GM11168 (cell line): ENCODE results near the gene GRIK2.

Experiments used
- in situ Hi-C: fragments of 300-500 bp; cut with MboI; formaldehyde crosslinking; loops from one replicate; pipeline ENCODE4 v1.12.0; 2022; ENCODE audit warnings: low sequenced_read_pairs; ENCODE audit not compliant: unreplicated experiment

GRIK2 gene

DNA sequence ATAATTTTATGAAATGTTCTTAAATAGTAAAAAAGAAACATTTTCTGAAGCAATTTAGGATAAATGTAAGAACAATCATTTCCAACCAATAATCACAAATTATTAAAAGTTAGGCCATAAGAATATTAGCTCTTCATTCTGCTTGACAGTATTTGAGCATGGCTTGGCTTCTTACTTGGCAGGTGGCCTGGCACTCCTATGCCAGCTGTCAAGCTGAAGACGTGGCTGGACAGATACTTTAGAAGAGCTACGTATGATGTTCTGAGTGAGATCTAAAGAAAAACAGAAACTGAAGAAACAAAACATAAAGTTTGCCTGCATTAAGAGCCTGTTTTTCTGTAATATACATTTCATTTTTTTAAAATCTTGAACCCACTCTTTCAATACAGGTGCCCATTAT, 438.9 kb downstream of the GRIK2 start:
- in situ Hi-C loops: no loop called here

DNA sequence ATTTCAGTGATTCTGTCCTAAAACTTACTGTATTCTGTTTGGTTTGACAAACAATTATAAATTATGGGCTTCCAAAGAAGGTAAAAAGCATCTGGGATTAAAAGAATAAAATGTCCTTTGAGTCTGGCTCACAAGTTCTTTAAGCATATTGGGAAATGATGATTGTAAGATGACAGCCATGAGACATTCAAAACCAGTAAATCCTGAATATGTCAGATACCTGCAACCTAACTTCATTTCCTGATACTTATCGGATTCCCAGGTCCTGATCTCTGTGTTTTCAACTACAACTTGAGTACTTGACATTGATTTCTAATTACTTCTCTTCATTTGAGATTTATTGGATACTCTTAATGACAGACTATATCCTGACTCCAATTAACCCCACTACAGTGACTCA, 446.6 kb downstream of the GRIK2 start:
- in situ Hi-C loops: no loop called here

DNA sequence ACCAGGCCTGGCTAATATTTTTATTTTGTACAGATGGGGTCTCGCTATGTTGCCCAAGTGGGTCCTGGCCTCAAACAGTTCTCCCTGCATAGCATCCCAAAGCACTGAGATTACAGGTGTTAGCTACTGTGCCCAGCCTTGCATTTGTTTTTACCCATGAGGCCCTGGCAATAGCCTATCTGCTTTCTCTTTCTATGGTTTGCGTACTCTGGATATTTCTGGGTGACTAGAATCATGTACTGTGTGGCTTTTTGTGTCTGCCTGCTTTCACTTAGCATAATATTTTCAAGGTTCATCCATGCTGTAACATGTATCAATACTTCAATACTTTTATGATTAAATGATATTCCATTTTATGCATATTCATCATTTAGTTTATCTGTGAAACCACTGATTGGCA, 451.7 kb downstream of the GRIK2 start:
- in situ Hi-C loops: no loop called here

DNA sequence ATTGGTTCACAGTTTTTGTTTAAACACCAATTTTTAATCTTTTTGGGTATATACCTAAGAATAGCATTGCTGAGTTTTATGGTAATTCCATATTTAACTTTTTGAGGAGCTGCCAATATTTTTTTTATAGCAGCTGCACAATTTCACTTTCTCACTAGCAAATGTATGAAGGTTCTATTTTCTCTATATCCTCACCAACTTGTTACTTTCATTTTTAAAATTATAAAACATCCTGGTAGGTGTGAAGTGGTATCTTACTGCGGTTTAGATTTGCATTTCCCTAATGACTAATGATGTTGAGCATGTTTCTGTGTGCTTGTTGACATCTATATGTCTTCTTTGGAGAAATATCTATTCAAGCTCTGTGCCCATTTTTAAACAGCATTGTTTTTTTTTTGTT, 452.1 kb downstream of the GRIK2 start:
- in situ Hi-C loops: no loop called here

DNA sequence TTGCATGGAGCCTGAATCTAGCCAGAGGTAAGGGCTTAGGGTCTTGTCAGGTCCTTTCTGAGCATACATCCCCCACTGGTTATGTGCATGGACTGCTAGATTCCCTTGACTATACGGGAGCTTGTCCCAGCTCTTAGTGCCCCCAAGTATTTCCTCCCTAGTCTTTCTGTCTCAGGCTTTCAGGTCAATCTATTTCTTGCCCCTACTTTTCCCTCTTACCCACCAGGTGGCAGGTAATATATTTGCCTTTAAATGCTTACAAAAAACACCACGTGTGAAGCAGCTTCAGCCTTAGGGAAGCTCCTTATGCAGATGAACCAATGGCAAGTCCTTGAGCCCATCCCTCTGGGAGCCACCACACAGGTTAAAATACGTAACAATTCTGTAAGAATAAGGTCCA, 454.2 kb downstream of the GRIK2 start:
- in situ Hi-C loops: no loop called here

DNA sequence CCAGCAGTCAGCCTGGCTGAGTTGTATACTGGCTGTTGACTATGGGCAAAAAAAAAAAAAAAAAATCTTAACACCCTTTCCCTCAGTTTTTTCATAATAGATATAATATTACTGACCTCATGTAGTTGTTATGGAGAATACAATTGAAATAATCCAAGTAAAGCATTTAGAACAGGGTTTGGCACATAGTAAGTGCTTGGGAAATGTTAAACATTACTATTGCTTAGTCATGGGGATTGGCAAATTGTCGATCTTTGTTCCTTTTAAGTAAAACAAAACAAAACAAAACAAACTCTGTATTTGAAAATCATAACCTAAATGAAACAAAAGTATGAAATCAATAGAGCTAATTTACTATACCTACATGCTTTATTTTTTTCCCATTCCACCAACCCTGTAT, 458.4 kb downstream of the GRIK2 start:
- in situ Hi-C loops: no loop called here

DNA sequence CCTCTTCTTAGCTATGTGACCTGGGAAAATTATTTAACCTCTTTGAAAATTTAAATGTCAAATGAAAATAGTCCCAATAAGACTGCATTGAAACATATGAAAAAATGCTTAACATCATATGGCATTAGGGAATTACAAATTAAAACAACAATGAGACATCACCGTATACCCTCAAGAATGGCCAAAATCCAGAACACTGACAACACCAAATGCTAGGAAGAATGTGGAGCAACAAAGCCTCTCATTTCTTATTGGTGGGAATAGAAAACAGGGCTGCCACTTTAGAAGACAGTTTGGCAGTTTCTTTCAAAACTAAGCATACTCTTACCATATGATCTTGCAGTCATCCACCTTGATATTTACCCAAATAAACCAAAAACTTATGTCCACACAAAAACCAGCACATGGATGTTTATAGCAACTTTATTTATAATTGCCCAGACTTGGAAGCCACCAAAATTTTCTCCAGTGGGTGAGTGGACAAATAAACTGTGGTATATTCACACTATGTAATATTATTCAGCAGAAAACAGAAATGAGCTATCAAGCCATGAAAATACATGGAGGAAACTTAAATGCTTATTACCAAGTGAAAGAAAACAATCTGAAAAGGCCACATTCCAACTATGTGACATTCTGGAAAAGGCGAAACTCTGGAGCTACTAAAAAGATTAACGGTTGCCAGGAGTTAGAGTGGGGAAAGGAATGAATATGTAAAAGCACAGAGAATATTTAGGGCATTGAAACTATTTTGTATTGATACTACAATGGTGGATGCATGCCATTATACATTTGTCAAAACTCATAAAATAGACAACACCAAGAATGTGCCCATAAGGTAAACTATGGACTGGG, 459.9 kb downstream of the GRIK2 start:
- in situ Hi-C loops: no loop called here

DNA sequence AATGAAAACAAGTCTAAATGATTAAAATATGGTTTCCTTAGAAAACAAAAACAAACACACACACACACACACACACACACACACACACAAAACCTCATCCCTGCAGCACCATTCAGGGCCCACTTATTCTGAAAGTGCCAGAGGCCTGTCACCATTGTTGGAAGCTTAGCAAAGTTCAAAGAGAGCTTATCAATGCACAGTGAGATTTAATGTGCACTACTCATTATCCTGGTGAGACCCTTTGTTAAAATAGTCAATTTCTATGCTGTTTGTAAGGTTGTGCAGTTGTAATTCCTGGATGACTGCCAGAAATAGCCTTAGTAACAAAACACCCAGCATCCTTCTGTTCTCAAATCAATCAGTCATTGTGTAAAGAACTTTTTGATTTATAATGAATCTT, 482.9 kb downstream of the GRIK2 start:
- in situ Hi-C loops: no loop called here

DNA sequence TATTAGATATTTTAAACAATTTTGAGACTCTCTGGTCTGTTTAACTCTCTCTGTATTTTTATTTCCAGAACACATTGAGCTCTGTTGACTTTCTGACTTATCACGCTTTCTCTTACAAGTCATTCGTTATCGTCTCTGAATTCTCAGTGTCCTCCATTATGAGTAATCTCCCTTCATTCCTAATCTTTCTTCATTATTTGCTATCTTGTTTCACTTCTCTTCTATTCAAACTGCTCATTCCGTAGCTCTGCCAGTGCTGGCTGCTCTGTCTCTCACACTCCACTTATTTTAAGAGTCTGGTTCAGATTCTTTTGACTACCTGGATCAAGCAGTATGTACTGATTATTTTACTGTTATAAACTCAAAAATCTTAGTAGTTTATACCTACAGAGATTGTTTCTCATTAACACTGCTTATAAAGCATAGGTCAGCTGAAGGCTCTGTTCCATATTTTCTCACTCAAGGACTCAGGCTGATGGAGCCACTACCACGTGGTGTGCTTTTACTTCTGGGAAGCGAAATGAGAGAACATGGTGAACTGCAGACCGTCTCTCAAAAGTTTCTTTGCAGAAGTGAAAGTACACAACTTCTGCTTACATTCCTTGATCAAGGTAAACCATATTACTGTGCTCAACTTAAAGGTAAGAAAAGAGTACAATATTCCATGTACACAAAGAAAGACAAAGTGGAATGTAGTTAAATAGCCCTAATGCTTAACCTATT, 485.2 kb downstream of the GRIK2 start:
- in situ Hi-C loops: no loop called here

DNA sequence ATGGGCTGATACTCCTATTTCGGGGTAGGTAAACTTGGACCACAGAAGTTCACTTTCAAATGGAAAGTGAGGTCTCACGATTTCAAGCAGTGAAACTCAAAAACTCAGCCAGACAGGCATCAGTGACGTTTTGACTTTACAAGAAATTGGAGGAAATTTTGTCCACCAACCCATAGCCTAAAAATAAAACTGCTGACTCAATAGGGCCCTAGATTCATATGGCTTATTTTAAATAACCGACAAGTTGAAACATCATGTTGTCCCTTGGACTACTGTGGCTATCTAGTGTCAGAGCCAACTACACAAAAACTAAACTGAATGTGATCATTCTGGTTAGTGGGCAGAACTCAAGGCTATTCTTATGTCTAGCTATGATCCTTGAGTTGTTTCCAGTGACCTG, 486.3 kb downstream of the GRIK2 start:
- in situ Hi-C loops: no loop called here

DNA sequence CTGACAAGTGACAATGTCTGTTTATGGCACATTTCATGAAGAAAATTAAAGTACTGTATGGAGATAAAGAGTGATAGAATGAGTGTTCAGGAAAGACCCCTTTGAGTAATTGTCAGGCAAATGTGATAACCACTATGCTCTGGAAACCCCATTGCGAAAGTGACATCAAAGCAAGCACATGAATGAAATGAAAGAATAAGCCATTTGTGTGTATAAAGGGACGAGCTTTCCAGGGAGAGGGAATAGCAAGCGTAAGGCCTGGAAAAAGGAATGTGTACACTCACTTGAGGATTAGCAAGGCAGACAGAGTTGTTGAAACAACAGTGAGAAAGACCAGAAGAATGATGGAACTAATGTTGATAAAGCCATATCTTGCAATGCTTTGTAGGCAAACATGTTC, 490.0 kb downstream of the GRIK2 start:
- in situ Hi-C loops: no loop called here

DNA sequence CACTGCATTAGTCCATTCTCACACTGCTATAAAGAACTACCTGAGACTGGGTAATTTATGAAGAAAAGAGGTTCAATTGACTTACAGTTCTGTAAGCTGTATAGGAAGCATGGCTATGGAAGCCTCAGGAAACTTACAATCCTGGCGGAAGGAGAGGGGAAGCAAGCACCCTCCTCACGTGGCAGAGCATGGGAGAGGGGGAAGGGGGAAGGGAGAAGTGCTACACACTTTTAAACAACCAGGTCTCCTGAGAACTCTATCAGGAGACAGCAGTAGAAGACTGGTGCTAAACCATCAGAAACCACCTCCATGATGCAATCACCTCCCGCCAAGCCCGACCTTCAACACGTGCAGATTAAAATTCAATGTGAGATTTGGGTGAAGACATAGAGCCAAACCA, 494.0 kb downstream of the GRIK2 start:
- in situ Hi-C loops: no loop called here

DNA sequence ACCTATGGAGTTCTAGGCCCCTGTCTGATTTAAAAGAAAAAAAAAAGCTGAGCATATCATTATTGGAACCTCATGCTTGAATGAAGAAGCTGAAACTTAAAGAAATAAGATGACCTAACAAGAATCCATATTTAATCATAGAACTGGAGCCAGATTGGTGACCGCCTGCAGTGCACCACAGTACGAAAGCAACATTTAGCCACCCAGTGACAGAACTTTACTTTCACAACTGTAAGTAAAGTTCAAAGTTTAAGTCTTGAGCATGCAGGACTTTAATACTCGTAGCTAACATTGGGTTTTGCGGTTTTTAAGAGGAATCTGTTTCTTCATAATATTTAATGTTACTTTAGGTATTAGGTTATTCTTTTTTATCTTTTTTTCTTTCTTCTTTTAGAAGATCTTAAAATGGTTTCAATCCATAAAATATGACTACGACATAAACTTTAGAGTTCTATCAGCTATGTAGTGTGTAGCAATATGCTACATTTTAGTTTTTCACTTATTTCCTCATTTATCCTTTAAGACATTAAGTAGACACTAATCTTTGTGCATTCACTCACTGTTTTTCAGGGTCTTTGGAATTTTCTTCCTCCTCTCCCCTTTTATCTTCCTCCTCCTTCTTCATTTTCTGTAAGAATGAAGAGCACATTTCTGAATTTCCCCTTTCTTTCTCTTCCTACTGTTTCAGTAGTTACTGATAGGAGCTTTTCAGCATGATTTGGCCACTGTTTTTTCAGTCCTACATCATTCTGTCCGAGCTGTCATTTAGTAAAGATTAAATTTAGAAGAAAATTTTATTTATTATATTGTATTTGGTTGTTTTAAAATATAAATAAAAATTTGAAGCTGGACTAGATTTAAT, 514.1 kb downstream of the GRIK2 start:
- in situ Hi-C loops: no loop called here

DNA sequence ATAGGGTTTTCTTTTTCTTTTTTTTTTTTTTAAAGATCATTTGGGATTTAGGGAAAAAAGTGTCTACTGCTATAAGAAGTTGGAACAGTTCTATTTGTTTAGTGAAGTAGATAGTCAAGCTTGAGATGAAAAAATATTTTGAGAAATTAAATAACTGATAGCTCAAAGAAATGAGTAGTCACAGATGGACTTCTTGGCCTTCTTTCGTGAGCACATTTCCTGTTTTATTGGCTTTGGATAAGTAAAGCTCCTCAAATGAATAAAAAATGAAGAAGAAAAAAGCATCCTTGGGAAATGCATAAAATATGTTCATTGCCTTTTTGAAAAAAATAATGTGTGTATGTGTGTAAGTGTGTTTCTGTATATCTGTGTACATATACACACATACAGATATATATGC, 515.9 kb downstream of the GRIK2 start:
- in situ Hi-C loops: no loop called here

DNA sequence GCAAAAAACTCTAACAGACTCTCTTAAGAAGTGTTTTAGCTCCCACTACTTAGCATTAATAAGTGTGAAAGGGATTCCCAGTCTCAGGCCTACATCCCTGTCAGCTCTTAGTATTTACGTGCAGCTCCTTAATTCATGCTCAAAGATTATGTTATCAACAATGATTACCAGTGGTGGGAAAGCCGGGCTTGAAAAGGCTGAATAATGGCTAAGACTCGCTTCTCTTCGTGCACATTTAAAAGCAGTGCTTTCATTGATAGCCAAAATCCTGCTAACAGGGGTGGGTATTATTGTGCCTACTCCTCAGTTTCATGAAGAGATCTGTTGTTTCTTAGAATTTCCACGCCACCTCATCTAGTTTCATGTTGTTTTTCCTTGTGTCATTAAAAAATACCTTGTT, 518.8 kb downstream of the GRIK2 start:
- in situ Hi-C loops: no loop called here

DNA sequence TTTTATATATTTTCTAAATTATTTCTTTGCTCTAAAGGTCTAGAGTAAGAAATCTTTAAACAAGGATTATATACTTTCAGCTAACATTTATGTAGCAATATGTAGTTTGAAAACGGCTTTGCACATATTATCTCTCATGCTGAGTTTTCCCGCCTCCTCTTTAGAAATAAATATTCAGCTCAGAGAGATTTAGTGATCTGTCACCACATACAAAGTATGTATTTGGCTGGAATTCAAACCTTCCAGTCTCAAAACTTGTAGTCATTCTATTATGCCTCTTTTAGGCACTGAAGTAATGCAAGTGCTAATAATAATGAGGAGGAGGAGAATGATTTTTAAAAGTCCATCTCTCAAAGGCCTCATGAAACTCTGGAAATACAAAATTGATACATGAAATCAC, 525.0 kb downstream of the GRIK2 start:
- in situ Hi-C loops: no loop called here

DNA sequence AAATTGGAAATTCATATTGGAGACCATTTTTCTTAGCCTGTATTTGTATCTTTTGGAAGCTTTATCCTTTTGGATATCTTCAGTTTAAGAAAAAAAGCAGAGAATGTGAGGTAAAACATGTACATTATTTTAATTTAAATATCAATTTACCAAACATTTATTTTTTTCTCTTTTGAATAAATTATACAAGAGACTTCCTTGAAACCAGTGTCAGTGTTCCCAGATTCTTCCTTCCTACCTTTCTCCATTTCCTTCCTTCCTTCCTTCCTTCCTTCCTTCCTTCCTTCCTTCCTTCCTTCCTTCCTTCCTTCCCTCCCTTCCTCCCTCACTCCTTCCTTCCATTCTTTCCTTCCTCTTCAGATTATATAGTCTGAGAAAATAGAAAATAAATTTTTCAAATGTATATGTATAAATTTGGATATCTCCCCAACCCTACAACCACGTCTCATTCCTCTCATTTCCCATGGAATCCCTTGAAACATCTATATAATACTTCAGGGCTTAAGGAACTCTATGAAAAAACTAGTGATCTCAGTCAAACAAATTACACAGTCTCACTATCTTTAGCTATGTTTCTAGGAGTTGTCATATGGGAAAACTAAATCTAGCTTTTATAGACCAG, 528.4 kb downstream of the GRIK2 start:
- in situ Hi-C loops: no loop called here

DNA sequence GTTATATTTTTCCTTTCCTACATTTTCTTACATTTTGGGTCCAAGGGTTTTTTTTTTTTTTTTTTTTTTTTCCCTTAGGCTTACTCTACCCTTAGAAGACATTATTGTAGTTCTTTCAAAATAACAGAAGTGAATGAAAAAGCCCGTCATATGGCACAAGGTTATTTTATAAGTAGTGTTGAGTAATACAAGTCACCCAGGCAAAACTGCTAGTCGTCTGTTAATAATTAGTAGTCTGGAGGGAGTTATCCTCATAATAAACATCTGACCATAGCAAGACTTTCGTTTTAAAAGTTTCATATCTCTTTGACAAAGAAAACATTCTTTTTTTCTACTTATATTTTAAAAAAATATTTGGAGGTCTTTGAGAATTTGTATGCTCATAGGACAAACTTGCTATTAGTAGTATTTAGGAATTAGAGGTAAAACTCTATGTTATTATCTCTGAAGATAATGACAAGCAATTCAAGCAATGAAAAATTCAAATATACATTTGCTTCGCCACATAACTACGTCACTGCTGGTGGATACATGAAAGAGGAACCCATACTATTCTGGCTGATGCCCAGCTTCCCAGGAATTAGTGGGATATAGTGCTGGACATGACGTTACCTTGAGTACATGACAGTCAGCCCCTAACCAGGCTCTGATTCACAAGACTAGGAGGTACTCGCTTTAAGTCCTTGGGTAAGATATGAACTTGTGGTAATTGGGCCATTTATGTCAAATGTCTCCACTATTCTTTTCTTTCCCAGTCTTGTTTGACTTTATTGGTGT, 532.8 kb downstream of the GRIK2 start:
- in situ Hi-C loops: no loop called here

DNA sequence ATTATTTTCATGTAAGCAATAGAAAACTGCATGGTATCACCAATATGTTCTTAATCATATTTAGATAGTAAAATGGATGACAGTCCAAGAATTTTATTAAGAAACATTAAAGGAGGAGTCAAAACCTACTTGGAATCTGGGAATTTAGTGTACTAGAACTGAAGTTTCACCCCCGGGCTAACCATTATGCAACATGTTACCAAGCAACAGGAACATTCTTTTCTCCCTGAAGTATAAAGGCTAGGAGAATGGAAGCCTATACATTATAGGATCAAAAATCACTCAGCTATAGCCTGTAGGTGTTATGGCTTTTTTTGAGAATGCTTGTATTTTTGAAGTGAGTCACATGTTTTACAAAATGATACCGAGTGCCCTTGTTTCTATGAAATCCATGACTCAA, 538.3 kb downstream of the GRIK2 start:
- in situ Hi-C loops: no loop called here

DNA sequence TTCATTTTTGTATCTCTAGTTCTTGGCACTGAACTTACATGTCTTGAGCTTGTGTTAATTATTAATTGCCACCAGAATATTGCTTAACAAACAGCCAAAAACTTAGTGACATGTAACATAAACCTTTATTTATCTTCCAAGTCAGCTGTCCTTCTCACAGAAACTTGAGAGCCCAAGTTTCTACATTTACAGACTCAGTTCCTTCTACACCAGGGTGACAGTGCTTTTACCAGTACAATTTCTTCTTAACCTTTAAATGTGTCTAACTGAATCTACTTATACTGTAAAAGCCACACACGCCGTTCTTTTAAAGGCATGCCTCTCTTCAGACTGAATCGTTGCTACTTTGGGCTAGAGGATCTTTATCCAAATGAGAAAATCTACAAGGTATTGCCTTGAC, 539.2 kb downstream of the GRIK2 start:
- in situ Hi-C loops: no loop called here
